ENCODE data around the gene DNAJB9. TPM values are rescaled to one million over a fixed set of nuclear protein-coding genes. Genes with fewer than 3 reads are reported as not detected.

DNAJB9 gene
- polyA plus RNA-seq, 3 donors = 18.1 to 20.7 (median 18.4) TPM

DNA sequence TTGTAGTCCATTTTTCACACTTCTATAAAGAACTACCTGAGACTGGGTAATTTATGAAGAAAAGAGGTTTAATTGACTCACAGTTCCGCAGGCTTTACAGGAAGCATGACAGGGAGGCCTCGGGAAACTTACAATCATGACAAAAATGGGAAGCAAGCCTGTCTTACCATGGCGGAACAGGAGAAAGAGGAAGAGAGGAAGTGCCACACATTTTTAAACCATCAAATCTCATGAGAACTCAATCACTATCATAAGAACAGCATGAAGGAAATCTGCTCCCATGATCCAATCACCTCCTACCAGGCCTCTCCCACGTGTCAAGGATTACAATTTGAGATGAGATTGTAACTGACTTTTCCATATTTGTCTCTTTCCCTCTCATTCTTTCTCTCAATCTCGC, 34.4 kb upstream of the DNAJB9 start:
- Histone ChIP-seq H3K36me3 (replicated peaks in 1 of 2; ENCODE audit: control insufficient read depth in 1 of 2, insufficient read depth in 2 of 2, low read length in 2 of 2) (no peaks in the 10 kb centered on the region), H3K9me3 (replicated peaks in 1 of 2; ENCODE audit: control insufficient read depth in 1 of 2, insufficient read depth in 1 of 2, low read length in 2 of 2) (peaks cover 9 to 12% of the 10 kb centered on the region in 2 donors), H3K79me2 (ENCODE audit: insufficient read depth, low read length) (no peaks in the 10 kb centered on the region), H3K4me2 (replicated peaks; ENCODE audit: extremely low read depth, low read length, poor library complexity, severe bottlenecking) (no peak overlapping the region), H3K27me3 (ENCODE audit: control insufficient read depth in 2 of 2, insufficient read depth in 2 of 2, low read length in 2 of 2) (no peaks in the 10 kb centered on the region), H3K9ac (ENCODE audit: insufficient read depth, low read length, poor library complexity, severe bottlenecking) (no peak overlapping the region), H3K4me1 (ENCODE audit: control insufficient read depth in 1 of 2, insufficient read depth in 2 of 2, low read length in 2 of 2) (no peaks in the 10 kb centered on the region), H3K27ac (ENCODE audit: low read depth in 1 of 2, low read length in 2 of 2) (no peak overlapping the region), H2AFZ (ENCODE audit: insufficient read depth, low read depth, low read length, poor library complexity, severe bottlenecking) (peak overlapping the region; percentile 34), H3K4me3 (replicated peaks in 1 of 3; ENCODE audit: low read depth in 2 of 3, low read length in 3 of 3) (no peak overlapping the region), H4K20me1 (ENCODE audit: insufficient read depth, low read length) (no peaks in the 10 kb centered on the region)
- Mint-ChIP-seq H3K9me3 (peaks cover 6 to 16% (median 15%) of the 10 kb centered on the region in 7 donors), H3K36me3 (no peaks in the 10 kb centered on the region), H3K27me3 (ENCODE audit: low read depth in 3 of 3) (peaks cover 0 to 3% (median 3%) of the 10 kb centered on the region in 3 donors), H3K27ac (peak overlapping the region in 4 of 7 donors; percentile 11 to 67 (median 42)), H3K4me1 (peaks cover 6% of the 10 kb centered on the region), H3K4me3 (no peak overlapping the region)
- intact Hi-C loops (cut with micrococcal nuclease) = no loop called here
- DNase-seq = peak; percentile 27 to 79 (median 34)
- TF ChIP-seq, protein P1, sequence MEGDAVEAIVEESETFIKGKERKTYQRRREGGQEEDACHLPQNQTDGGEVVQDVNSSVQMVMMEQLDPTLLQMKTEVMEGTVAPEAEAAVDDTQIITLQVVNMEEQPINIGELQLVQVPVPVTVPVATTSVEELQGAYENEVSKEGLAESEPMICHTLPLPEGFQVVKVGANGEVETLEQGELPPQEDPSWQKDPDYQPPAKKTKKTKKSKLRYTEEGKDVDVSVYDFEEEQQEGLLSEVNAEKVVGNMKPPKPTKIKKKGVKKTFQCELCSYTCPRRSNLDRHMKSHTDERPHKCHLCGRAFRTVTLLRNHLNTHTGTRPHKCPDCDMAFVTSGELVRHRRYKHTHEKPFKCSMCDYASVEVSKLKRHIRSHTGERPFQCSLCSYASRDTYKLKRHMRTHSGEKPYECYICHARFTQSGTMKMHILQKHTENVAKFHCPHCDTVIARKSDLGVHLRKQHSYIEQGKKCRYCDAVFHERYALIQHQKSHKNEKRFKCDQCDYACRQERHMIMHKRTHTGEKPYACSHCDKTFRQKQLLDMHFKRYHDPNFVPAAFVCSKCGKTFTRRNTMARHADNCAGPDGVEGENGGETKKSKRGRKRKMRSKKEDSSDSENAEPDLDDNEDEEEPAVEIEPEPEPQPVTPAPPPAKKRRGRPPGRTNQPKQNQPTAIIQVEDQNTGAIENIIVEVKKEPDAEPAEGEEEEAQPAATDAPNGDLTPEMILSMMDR (IDR thresholded peaks at IDR 0.05) = no peak
- no CpG with 5 or more reads among the region's 5 CpGs for WGBS (ENCODE audit: insufficient coverage)

DNA sequence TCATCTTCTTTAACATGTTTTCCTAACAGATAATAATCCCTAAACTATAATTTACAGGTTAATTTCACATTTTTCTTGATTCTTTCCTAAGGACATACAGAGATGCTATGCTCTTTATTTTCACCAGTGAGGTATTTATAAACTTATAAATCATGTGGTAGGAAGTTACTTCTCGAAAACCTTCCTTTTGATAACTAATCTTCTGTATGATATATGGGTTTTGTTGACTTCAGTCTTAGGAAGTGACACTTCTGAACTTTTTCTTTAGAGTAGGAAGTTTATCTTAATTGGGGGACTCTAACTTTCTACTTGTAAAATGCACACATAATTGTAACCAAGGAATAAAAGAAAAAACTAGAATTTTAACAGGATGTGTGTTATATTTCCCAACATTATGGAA, 33.9 kb upstream of the DNAJB9 start:
- Histone ChIP-seq H3K4me3 (replicated peaks in 1 of 3; ENCODE audit: low read depth in 2 of 3, low read length in 3 of 3) (no peak overlapping the region), H3K4me1 (ENCODE audit: control insufficient read depth in 1 of 2, insufficient read depth in 2 of 2, low read length in 2 of 2) (no peaks in the 10 kb centered on the region), H3K9me3 (replicated peaks in 1 of 2; ENCODE audit: control insufficient read depth in 1 of 2, insufficient read depth in 1 of 2, low read length in 2 of 2) (peaks cover 9 to 12% of the 10 kb centered on the region in 2 donors), H4K20me1 (ENCODE audit: insufficient read depth, low read length) (no peaks in the 10 kb centered on the region), H3K4me2 (replicated peaks; ENCODE audit: extremely low read depth, low read length, poor library complexity, severe bottlenecking) (no peak overlapping the region), H3K79me2 (ENCODE audit: insufficient read depth, low read length) (no peaks in the 10 kb centered on the region), H2AFZ (ENCODE audit: insufficient read depth, low read depth, low read length, poor library complexity, severe bottlenecking) (no peak overlapping the region), H3K9ac (ENCODE audit: insufficient read depth, low read length, poor library complexity, severe bottlenecking) (no peak overlapping the region), H3K27me3 (ENCODE audit: control insufficient read depth in 2 of 2, insufficient read depth in 2 of 2, low read length in 2 of 2) (no peaks in the 10 kb centered on the region), H3K27ac (ENCODE audit: low read depth in 1 of 2, low read length in 2 of 2) (no peak overlapping the region), H3K36me3 (replicated peaks in 1 of 2; ENCODE audit: control insufficient read depth in 1 of 2, insufficient read depth in 2 of 2, low read length in 2 of 2) (no peaks in the 10 kb centered on the region)
- Mint-ChIP-seq H3K4me3 (no peak overlapping the region), H3K27ac (peak overlapping the region in 1 of 7 donors; percentile 18), H3K36me3 (no peaks in the 10 kb centered on the region), H3K27me3 (ENCODE audit: low read depth in 3 of 3) (peaks cover 0 to 2% (median 0%) of the 10 kb centered on the region in 3 donors), H3K9me3 (peaks cover 6 to 16% (median 15%) of the 10 kb centered on the region in 7 donors), H3K4me1 (peaks cover 6% of the 10 kb centered on the region)
- WGBS (ENCODE audit: insufficient coverage) = no CpG with 5 or more reads among the region's 1 CpG
- TF ChIP-seq, protein P1 (IDR thresholded peaks at IDR 0.05) = no peak
- no peak for DNase-seq
- intact Hi-C loops (cut with micrococcal nuclease) = no loop called here

Data from CD14-positive monocyte (primary cell).